ENCODE data around the gene C10orf71. TPM values are rescaled to one million over a fixed set of nuclear protein-coding genes. Genes with fewer than 3 reads are reported as not detected.

The C10orf71 gene
- total RNA-seq, 2 donors from 2014 or later = 0.26 to 0.99 TPM

DNA sequence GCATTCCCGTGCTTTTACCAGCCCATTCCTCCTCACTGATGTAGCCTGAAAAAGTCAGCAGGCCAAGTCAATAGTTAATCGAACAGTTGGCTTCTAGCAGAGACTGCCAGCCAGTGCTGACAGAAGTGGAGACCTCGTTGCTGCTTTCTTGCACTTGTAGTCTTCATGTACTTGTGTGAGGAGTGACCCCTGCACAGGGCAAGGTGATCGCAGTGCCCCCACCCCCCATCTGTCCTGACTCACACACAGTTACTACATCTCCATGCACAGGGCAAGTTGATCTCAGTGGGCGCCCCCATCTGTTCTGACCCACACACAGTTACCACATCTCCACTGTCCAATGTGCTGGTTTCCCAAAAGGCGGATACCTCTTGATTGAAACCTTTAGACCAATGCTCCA lies 34.2 kb downstream of the C10orf71 start:
- intact Hi-C loops (cut with DNase I) = no loop called here
- Histone ChIP-seq H3K4me3 (no peak overlapping the region), H3K9me3 (no peaks in the 10 kb centered on the region), H3K27me3 (no peaks in the 10 kb centered on the region), H3K4me1 (no peaks in the 10 kb centered on the region), H3K27ac (no peak overlapping the region), H3K36me3 (replicated peaks in 1 of 2; ENCODE audit: insufficient read depth in 1 of 2, low read depth in 2 of 2) (no peaks in the 10 kb centered on the region)
- WGBS, 2 donors = 73 to 81% methylated on average over 6 of the region's 6 CpGs
- TF ChIP-seq, protein P1, sequence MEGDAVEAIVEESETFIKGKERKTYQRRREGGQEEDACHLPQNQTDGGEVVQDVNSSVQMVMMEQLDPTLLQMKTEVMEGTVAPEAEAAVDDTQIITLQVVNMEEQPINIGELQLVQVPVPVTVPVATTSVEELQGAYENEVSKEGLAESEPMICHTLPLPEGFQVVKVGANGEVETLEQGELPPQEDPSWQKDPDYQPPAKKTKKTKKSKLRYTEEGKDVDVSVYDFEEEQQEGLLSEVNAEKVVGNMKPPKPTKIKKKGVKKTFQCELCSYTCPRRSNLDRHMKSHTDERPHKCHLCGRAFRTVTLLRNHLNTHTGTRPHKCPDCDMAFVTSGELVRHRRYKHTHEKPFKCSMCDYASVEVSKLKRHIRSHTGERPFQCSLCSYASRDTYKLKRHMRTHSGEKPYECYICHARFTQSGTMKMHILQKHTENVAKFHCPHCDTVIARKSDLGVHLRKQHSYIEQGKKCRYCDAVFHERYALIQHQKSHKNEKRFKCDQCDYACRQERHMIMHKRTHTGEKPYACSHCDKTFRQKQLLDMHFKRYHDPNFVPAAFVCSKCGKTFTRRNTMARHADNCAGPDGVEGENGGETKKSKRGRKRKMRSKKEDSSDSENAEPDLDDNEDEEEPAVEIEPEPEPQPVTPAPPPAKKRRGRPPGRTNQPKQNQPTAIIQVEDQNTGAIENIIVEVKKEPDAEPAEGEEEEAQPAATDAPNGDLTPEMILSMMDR (IDR thresholded peaks at IDR 0.05) = no peak
- no peak for TF ChIP-seq POLR2A (IDR thresholded peaks at IDR 0.05)
- DNase-seq = no peak
- no peak for ATAC-seq

DNA sequence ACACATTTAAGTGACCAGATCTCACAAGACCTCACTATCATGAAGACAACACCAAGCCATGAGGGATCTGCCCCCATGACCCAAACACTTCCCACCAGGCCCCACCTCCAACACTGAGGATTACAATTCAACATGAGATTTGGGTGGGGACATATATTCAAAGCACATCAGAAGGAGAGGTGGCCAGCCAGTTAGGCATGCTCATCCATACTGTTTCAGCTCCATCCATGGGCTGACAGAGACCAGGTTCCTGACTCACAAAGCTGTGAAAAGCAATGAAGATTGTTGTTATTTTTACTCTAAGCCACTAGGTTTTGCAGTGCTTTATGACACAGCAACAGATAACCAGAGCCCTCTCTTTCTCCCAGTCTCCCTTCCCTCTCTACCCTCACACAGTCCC lies 36.0 kb downstream of the C10orf71 start:
- Histone ChIP-seq H3K27ac (no peak overlapping the region), H3K4me1 (no peaks in the 10 kb centered on the region), H3K27me3 (no peaks in the 10 kb centered on the region), H3K9me3 (no peaks in the 10 kb centered on the region), H3K36me3 (replicated peaks in 1 of 2; ENCODE audit: insufficient read depth in 1 of 2, low read depth in 2 of 2) (no peaks in the 10 kb centered on the region), H3K4me3 (no peak overlapping the region)
- DNase-seq (no peak), ATAC-seq (no peak)
- intact Hi-C loops (cut with DNase I) = no loop called here
- TF ChIP-seq, protein P1 (IDR thresholded peaks at IDR 0.05) = no peak
- no peak for TF ChIP-seq POLR2A (IDR thresholded peaks at IDR 0.05)

GRCh38 chr10:49335364-49335972 lies 36.5 kb downstream of the C10orf71 start:
- Histone ChIP-seq H3K9me3 (no peaks in the 10 kb centered on the region), H3K36me3 (replicated peaks in 1 of 2; ENCODE audit: insufficient read depth in 1 of 2, low read depth in 2 of 2) (no peaks in the 10 kb centered on the region), H3K4me3 (no peak overlapping the region), H3K27ac (no peak overlapping the region), H3K27me3 (no peaks in the 10 kb centered on the region), H3K4me1 (no peaks in the 10 kb centered on the region)
- 86 to 89% methylated on average over 1 of the region's 1 CpG for WGBS, 2 donors
- intact Hi-C loops (cut with DNase I) = no loop called here
- ATAC-seq (no peak), DNase-seq (no peak)
- TF ChIP-seq, protein P1 (IDR thresholded peaks at IDR 0.05) = no peak
- no peak for TF ChIP-seq POLR2A (IDR thresholded peaks at IDR 0.05)

- Histone ChIP-seq H3K4me3 (no peak overlapping the region), H3K9me3 (no peaks in the 10 kb centered on the region), H3K27ac (no peak overlapping the region), H3K27me3 (no peaks in the 10 kb centered on the region), H3K4me1 (no peaks in the 10 kb centered on the region), H3K36me3 (replicated peaks in 1 of 2; ENCODE audit: insufficient read depth in 1 of 2, low read depth in 2 of 2) (no peaks in the 10 kb centered on the region)
- DNase-seq (no peak), ATAC-seq (no peak)
- intact Hi-C loops (cut with DNase I) = no loop called here
- 82 to 96% methylated on average over 1 of the region's 1 CpG for WGBS, 2 donors
- no peak for TF ChIP-seq POLR2A (IDR thresholded peaks at IDR 0.05)
- TF ChIP-seq, protein P1 (IDR thresholded peaks at IDR 0.05) = no peak
These were observed 39.6 kb downstream of the C10orf71 start for GRCh38 chr10:49338604-49339003.

DNA sequence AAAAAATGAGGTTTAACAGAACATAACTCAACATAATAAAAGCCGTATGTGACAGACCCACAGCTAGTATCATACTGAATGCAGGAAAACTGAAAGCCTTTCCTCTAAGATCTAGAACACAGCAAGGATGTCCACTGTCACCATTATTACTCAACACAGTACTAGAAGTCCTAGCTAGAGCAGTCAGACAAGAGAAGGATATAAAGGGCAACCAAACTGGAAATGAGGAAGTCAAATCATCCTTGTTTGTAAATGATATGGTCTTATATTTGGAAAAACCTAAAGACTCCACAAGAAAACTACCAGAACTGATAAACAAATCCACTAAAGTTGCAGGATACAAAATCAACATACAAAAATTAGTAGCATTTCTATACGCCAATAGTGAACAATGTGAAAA lies 45.9 kb downstream of the C10orf71 start:
- no peaks in the 10 kb centered on the region for H3K4me1 ChIP-seq
- no peak overlapping the region for H3K27ac ChIP-seq
- no peaks in the 10 kb centered on the region for H3K27me3 ChIP-seq
- DNase-seq (no peak), ATAC-seq (no peak)
- H3K4me3 ChIP-seq = no peak overlapping the region
- TF ChIP-seq, protein P1 (IDR thresholded peaks at IDR 0.05) = no peak
- TF ChIP-seq POLR2A (IDR thresholded peaks at IDR 0.05) = no peak
- 52 to 89% methylated on average over 2 of the region's 2 CpGs for WGBS, 2 donors
- H3K9me3 ChIP-seq = peaks cover 0 to 8% (median 0%) of the 10 kb centered on the region in 3 donors
- no peaks in the 10 kb centered on the region for H3K36me3 ChIP-seq (replicated peaks in 1 of 2; ENCODE audit: insufficient read depth in 1 of 2, low read depth in 2 of 2)
- intact Hi-C loops (cut with DNase I) = no loop called here

Measured in body of pancreas (tissue), 4 donors.